ENCODE results near the gene PLEKHN1.
"Not testable (repeated sequence)": the region's sequence is repeated elsewhere in the genome, so short reads cannot be mapped to it uniquely, and the experiment has no call there.

- TF ChIP-seq CTCF (IDR thresholded peaks at IDR 0.05; ENCODE audit: low read depth, low read length); EZH2phosphoT487 (IDR thresholded peaks at IDR 0.05; ENCODE audit: low read depth): not testable (repeated sequence)
Observed at GRCh38 chr1:946811-947210, 19.5 kb upstream of the PLEKHN1 start.

Measured in OCI-LY3 (cell line).